Stimulated activated CD4-positive, alpha-beta T cell treated with anti-CD3 and anti-CD28 coated beads, Interleukin-2, amount 100 ng/mL, for 24 hours (primary cell): ENCODE results near the gene GLYATL1.
"Not testable (repeated sequence)": the region's sequence is repeated elsewhere in the genome, so short reads cannot be mapped to it uniquely, and the experiment has no call there.

Source experiments
- DNase-seq, 2 donors: peaks; one replicate each; pipeline ENCODE4 v3.0.0-alpha.2; 2020

Gene GLYATL1

GRCh38 chr11:58999291-58999680 is 60.0 kb downstream of the GLYATL1 start:
- DNase-seq = no peak

GRCh38 chr11:59000003-59000402 is 60.7 kb downstream of the GLYATL1 start:
- no peak for DNase-seq

GRCh38 chr11:59002006-59002405 is 62.7 kb downstream of the GLYATL1 start:
- not testable (repeated sequence) for DNase-seq
